Fibroblast of lung (primary cell): ENCODE measurements around the gene GRK7.

Experiments used
- CTCF ChIP-seq, 2 donors: IDR thresholded peaks in 1 of 2; conservative IDR thresholded peaks in 1 of 2; 1 replicate in 1 of 2; 2 replicates in 1 of 2; pipeline ENCODE4 v1.5.1; 2011 to 2012; ENCODE audit warnings: low read length in 2 of 2, control low read depth in 1 of 2, inconsistent platforms in 1 of 2, low read depth in 1 of 2, mild to moderate bottlenecking in 1 of 2
- EZH2 ChIP-seq: IDR thresholded peaks from 2 replicates; pipeline ENCODE4 v1.5.1; 2012; ENCODE audit warnings: low read length, control low read depth, mild to moderate bottlenecking; ENCODE audit errors: missing control alignments

- TF ChIP-seq CTCF (conservative IDR thresholded peaks at IDR 0.05 in 1 of 2, IDR thresholded peaks at IDR 0.05 in 1 of 2; ENCODE audit: low read depth in 1 of 2, low read length in 2 of 2) (no peak), EZH2 (no peak)
These were observed 28.0 kb upstream of the GRK7 start for GRCh38 chr3:141735176-141735575.
